Measurements from ENCODE around the gene DIRAS1.
A peak's percentile ranks its signal among the peaks of the same experiment; 100 is the strongest.

DIRAS1 gene

DNA sequence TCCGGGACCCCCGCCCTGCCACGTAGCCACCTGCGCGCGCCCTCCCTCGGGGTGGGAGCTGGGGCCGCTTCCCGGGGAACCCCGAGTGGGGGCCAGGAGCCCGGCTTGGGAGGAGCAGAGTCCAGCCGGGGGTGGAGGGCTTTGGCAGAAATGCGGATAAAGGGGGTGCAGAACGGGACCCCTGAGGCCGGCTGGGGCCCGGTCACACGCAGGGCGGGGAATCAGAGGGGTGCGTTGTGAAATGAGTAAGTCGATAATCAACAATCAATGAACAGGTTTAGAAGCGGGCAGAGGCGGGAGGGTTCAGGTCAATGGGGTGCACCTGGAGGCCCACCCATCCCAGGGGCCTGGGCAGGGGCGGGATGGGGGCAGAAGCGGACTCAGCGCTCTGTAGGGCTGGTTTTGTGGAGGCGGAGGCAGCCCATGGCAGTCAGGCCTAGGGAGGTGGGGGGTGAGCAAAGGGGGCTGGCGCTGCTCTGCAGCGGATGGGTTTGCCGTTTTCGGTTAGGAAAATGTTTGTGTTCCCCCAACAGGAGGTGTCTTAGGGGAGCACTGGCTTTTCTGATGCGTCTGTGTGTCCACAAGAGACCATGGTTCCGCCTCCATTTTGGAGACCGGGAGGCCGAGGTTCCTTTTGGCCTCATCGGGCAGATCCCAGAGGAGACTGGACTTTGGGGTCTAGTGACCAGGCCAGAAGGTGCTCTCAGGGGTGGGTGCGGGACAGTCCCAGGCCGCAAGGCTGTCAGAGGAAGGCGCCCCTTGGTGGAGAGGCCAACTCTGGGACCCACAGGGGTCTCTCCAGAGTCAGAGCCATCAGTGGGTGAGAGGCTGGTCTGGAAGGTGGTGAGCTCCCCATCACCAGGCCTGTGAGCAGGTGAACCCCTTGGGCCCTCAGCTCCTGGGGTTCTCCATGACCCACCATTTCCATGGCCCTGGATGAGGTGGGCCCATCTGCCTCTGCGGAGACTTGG lies 683 bp upstream of the DIRAS1 start:
- TF ChIP-seq, protein P1, sequence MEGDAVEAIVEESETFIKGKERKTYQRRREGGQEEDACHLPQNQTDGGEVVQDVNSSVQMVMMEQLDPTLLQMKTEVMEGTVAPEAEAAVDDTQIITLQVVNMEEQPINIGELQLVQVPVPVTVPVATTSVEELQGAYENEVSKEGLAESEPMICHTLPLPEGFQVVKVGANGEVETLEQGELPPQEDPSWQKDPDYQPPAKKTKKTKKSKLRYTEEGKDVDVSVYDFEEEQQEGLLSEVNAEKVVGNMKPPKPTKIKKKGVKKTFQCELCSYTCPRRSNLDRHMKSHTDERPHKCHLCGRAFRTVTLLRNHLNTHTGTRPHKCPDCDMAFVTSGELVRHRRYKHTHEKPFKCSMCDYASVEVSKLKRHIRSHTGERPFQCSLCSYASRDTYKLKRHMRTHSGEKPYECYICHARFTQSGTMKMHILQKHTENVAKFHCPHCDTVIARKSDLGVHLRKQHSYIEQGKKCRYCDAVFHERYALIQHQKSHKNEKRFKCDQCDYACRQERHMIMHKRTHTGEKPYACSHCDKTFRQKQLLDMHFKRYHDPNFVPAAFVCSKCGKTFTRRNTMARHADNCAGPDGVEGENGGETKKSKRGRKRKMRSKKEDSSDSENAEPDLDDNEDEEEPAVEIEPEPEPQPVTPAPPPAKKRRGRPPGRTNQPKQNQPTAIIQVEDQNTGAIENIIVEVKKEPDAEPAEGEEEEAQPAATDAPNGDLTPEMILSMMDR (IDR thresholded peaks at IDR 0.05; ENCODE audit: low read depth, low read length, missing control alignments), result no peak
- DNase-seq (ENCODE audit: low read depth), result no peak
- H3K4me3 ChIP-seq (ENCODE audit: low read depth, low read length), result peak overlapping the region; percentile 33

GRCh38 chr19:2719920-2720776 lies 1.0 kb downstream of the DIRAS1 start:
- TF ChIP-seq, protein P1 (IDR thresholded peaks at IDR 0.05; ENCODE audit: low read depth, low read length, missing control alignments), result peak; percentile 7
- H3K4me3 ChIP-seq (ENCODE audit: low read depth, low read length), result no peak overlapping the region
- DNase-seq (ENCODE audit: low read depth), result no peak

DNA sequence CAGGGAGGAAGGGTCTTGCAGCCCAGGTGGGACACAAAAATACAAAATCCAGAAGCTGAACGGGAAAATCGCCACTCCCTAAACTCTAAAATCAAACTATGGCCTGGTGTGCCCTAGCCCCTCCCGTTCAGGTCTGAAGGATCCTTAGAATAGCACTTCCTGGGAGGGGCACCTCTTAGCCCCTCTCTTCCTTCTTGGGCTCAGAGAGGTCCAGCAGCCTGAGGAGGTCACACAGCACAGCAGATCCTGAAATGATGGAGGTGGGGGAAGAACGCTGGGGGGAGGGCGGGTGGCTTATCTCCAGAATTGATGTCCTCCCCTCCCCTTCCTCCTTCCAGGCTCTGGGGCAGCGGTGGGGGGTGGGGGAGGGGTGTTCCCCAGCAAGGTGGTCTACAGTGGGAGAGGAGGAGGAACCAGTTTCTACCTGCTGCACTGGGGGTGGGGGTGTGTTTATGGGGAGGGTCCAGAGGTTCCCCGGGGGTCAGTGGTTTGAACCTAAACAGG lies 1.9 kb downstream of the DIRAS1 start:
- H3K4me3 ChIP-seq (ENCODE audit: low read depth, low read length), result no peak overlapping the region
- TF ChIP-seq, protein P1 (IDR thresholded peaks at IDR 0.05; ENCODE audit: low read depth, low read length, missing control alignments), result no peak
- no peak for DNase-seq (ENCODE audit: low read depth)

GRCh38 chr19:2717638-2718541 lies 3.3 kb downstream of the DIRAS1 start:
- no peak overlapping the region for H3K4me3 ChIP-seq (ENCODE audit: low read depth, low read length)
- TF ChIP-seq, protein P1 (IDR thresholded peaks at IDR 0.05; ENCODE audit: low read depth, low read length, missing control alignments), result no peak
- no peak for DNase-seq (ENCODE audit: low read depth)

- no peak for DNase-seq (ENCODE audit: low read depth)
- TF ChIP-seq, protein P1 (IDR thresholded peaks at IDR 0.05; ENCODE audit: low read depth, low read length, missing control alignments), result no peak
- H3K4me3 ChIP-seq (ENCODE audit: low read depth, low read length), result no peak overlapping the region
Measured at GRCh38 chr19:2716722-2717637, 4.2 kb downstream of the DIRAS1 start.
